Endothelial cell of umbilical vein (primary cell): ENCODE data around the gene ZRANB1. TPM values are rescaled to one million over a fixed set of nuclear protein-coding genes. Genes with fewer than 3 reads are reported as not detected.

Experiments used
- BruUV-seq: library from RNA; stranded (reverse); fragments of 400-500 nt; replicated peaks from 2 replicates; lab custom pipeline; 2021; lab: Mats Ljungman, UMichigan
- CTCF ChIA-PET: fragments of 300-600, 350-600 bp; sonication (Branson Sonifier 250); formaldehyde crosslinking; loops from one replicate; lab custom pipeline; 2021; ENCODE audit warnings: antibody characterized with exemption, inconsistent platforms; lab: Charles Lee
- POLR2A ChIA-PET: fragments of 300-600, 350-600 bp; sonication (Branson Sonifier 250); formaldehyde crosslinking; loops from one replicate; lab custom pipeline; 2021; ENCODE audit warnings: antibody characterized with exemption, inconsistent platforms; lab: Charles Lee
- DNase-seq: peaks from one replicate; pipeline ENCODE4 v3.0.0-alpha.2; 2011; ENCODE audit warnings: low read depth, low spot score
- FAIRE-seq: peaks from 2 replicates; lab custom pipeline; 2011; peaks lifted over from hg19 to GRCh38; lab: Jason Lieb, UNC
- H2AFZ ChIP-seq: 2 replicates; pipeline ENCODE4 v1.6.0; 2012; ENCODE audit warnings: low read depth, low read length, control low read depth, inconsistent platforms
- H3K27ac ChIP-seq: 2 replicates; pipeline ENCODE4 v1.5.1; 2011; ENCODE audit warnings: low read depth, mild to moderate bottlenecking, control low read depth, low read length, moderate library complexity; ENCODE audit not compliant: insufficient read depth
- H3K27me3 ChIP-seq, 2 experiments: 2 replicates each; pipeline versions ENCODE4 v1.6.0 to v1.6.1; 2011; ENCODE audit warnings: low read length in 2 of 2, mixed read lengths in 1 of 2; ENCODE audit not compliant: control insufficient read depth in 2 of 2, insufficient read depth in 2 of 2
- H3K36me3 ChIP-seq, 2 experiments: 2 replicates in 1 of 2; 3 replicates in 1 of 2; pipeline ENCODE4 v1.5.1; 2011; ENCODE audit warnings: low read length in 2 of 2, mild to moderate bottlenecking in 1 of 2, moderate library complexity in 1 of 2; ENCODE audit not compliant: control insufficient read depth in 2 of 2, insufficient read depth in 2 of 2; ENCODE audit errors: extremely low read depth in 1 of 2
- H3K4me1 ChIP-seq: 3 replicates; pipeline ENCODE4 v1.5.1; 2011; ENCODE audit warnings: mild to moderate bottlenecking, low read length; ENCODE audit not compliant: control insufficient read depth, insufficient read depth; ENCODE audit errors: extremely low read depth
- H3K4me2 ChIP-seq: 2 replicates; pipeline ENCODE4 v1.6.1; 2011; ENCODE audit warnings: low read length, control low read depth, mixed read lengths; ENCODE audit not compliant: insufficient read depth
- H3K4me3 ChIP-seq, 3 experiments: fragments of 200-600 bp in 1 of 3; sonication (generic), shearing (Covaris generic) in 1 of 3; replicated peaks in 1 of 3; 2 replicates each; pipeline ENCODE4 v1.5.1; 2011 to 2016; ENCODE audit warnings: control low read depth in 3 of 3, low read length in 3 of 3, mild to moderate bottlenecking in 2 of 3, inconsistent platforms in 1 of 3, low read depth in 1 of 3, moderate library complexity in 1 of 3; ENCODE audit not compliant: insufficient read depth in 1 of 3
- H3K79me2 ChIP-seq: 2 replicates; pipeline ENCODE4 v1.6.0; 2012; ENCODE audit warnings: low read length, inconsistent platforms; ENCODE audit not compliant: control insufficient read depth, insufficient read depth
- H3K9ac ChIP-seq: replicated peaks from 2 replicates; pipeline ENCODE3; 2011; ENCODE audit warnings: low read length, control low read depth; ENCODE audit not compliant: insufficient read depth; ENCODE audit errors: extremely low read depth
- H3K9me1 ChIP-seq: replicated peaks from 3 replicates; pipeline ENCODE4 v1.6.0; 2011; ENCODE audit warnings: mild to moderate bottlenecking, low read length; ENCODE audit not compliant: control insufficient read depth, insufficient read depth; ENCODE audit errors: extremely low read depth
- H3K9me3 ChIP-seq: replicated peaks from 2 replicates; pipeline ENCODE4 v1.5.1; 2012; ENCODE audit warnings: low read length, inconsistent platforms; ENCODE audit not compliant: control insufficient read depth, insufficient read depth
- H4K20me1 ChIP-seq: replicated peaks from 2 replicates; pipeline ENCODE3; 2011; ENCODE audit warnings: mild to moderate bottlenecking, low read length; ENCODE audit not compliant: control insufficient read depth, insufficient read depth; ENCODE audit errors: extremely low read depth
- CTCF ChIP-seq, 2 donors: IDR thresholded peaks; 1 replicate in 1 of 2; 2 replicates in 1 of 2; pipeline ENCODE4 v1.5.1; 2011; ENCODE audit warnings: low read length in 2 of 2, mild to moderate bottlenecking in 2 of 2, moderate library complexity in 2 of 2, control low read depth in 1 of 2, inconsistent platforms in 1 of 2, low read depth in 1 of 2; ENCODE audit not compliant: insufficient read depth in 1 of 2; ENCODE audit errors: extremely low read depth in 1 of 2
- EZH2 ChIP-seq: IDR thresholded peaks from 2 replicates; pipeline ENCODE4 v1.6.1; 2012; ENCODE audit warnings: borderline replicate concordance, low read depth, mild to moderate bottlenecking, moderate library complexity, low read length, inconsistent platforms; ENCODE audit not compliant: severe bottlenecking
- FOS ChIP-seq: IDR thresholded peaks from 2 replicates; pipeline ENCODE4 v1.6.1; 2011; ENCODE audit warnings: mild to moderate bottlenecking, low read length, moderate library complexity, borderline replicate concordance; ENCODE audit not compliant: insufficient read depth
- GATA2 ChIP-seq: IDR thresholded peaks from 2 replicates; pipeline ENCODE4 v1.7.0; 2011; ENCODE audit warnings: low read depth, mild to moderate bottlenecking, moderate library complexity, mixed read lengths, low read length; ENCODE audit not compliant: insufficient read length, insufficient read depth
- JUN ChIP-seq: IDR thresholded peaks from 2 replicates; pipeline ENCODE4 v1.6.1; 2011; ENCODE audit warnings: borderline replicate concordance, low read depth; ENCODE audit not compliant: insufficient read length, insufficient read depth
- MYC ChIP-seq: IDR thresholded peaks from one replicate; pipeline ENCODE4 v1.6.1; 2011; ENCODE audit warnings: mild to moderate bottlenecking, low read depth, low read length
- POLR2A ChIP-seq: IDR thresholded peaks from 2 replicates; pipeline ENCODE4 v1.6.1; 2012; ENCODE audit warnings: low read depth, mild to moderate bottlenecking, control low read depth, low read length
- POLR2AphosphoS5 ChIP-seq: IDR thresholded peaks from 2 replicates; pipeline ENCODE4 v1.6.1; 2012; ENCODE audit warnings: low read depth, mild to moderate bottlenecking, control low read depth, low read length, moderate library complexity; ENCODE audit not compliant: insufficient read depth
- dilution Hi-C: fragments of 300-500 bp; cut with MboI; formaldehyde crosslinking; loops from one replicate; pipeline ENCODE4 v1.15.0; 2019; ENCODE audit warnings: low sequenced_read_pairs; ENCODE audit not compliant: extremely low pct_ligation_motif_present
- intact Hi-C: fragments of 100-400 bp; cut with micrococcal nuclease; formaldehyde crosslinking; loops from one replicate; pipeline ENCODE4 v1.10.0; 2022
- polyA plus RNA-seq, 4 experiments: library from polyadenylated mRNA; depleted of rRNA in 3 of 4; stranded (reverse) in 3 of 4; unstranded in 1 of 4; fragments of >200 nt; gene quantifications; 2 replicates each; pipeline versions ENCODE4 v1.2.1 to v1.2.3, GENCODE V29; 2011 to 2012; ENCODE audit warnings: missing spikeins in 1 of 4
- total RNA-seq: library from RNA; stranded (reverse); gene quantifications from 2 replicates; pipeline ENCODE4 v1.2.3, GENCODE V29; 2021
- TF ChIP-seq, protein P1 (sequence below): IDR thresholded peaks from 2 replicates; pipeline ENCODE4 v1.6.1; 2011; ENCODE audit not compliant: insufficient read depth, insufficient read length

The ZRANB1 gene
- total and polyA plus RNA-seq, 2 donors (not counting 3 experiments of a cell fraction or from before 2014, with no cell fraction given), result 6.2 to 17.7 TPM

- intact Hi-C loops, result no loop called here
- ChIA-PET CTCF (interaction anchor here (1.4 kb wide), 1 partner anchor 15 kb away, joined by 6 read pairs; no protein-coding TSS in a partner anchor), POLR2A (interaction anchor here (0.6 kb wide), 1 partner anchor 22 kb away, joined by 6 read pairs; no protein-coding TSS in a partner anchor)
- TF ChIP-seq JUN (no peak), FOS (no peak), GATA2 (no peak), EZH2 (no peak), POLR2AphosphoS5 (no peak), CTCF (IDR thresholded peaks at IDR 0.05; ENCODE audit: extremely low read depth in 1 of 2, insufficient read depth in 1 of 2, low read depth in 1 of 2, low read length in 2 of 2) (no peak), MYC (no peak), POLR2A (no peak)
- TF ChIP-seq, protein P1, sequence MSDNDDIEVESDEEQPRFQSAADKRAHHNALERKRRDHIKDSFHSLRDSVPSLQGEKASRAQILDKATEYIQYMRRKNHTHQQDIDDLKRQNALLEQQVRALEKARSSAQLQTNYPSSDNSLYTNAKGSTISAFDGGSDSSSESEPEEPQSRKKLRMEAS, result no peak
- no peak overlapping the region for H3K27ac ChIP-seq
- no peaks in the 10 kb centered on the region for H4K20me1 ChIP-seq
- H3K9me3 ChIP-seq, result no peaks in the 10 kb centered on the region
- H3K36me3 ChIP-seq, result peaks cover 0 to 34% of the 10 kb centered on the region in 2 experiments
- peaks cover 47% of the 10 kb centered on the region for H3K79me2 ChIP-seq
- dilution Hi-C loops, result no loop called here
- no peak for FAIRE-seq
- no peak overlapping the region for H2AFZ ChIP-seq
- no peak overlapping the region for H3K4me2 ChIP-seq
- H3K4me1 ChIP-seq, result no peaks in the 10 kb centered on the region
- H3K9me1 ChIP-seq, result no peaks in the 10 kb centered on the region
- BruUV-seq, result no TSS peak
- H3K9ac ChIP-seq, result no peak overlapping the region
- H3K27me3 ChIP-seq, result no peaks in the 10 kb centered on the region
- no peak for DNase-seq
- H3K4me3 ChIP-seq, result no peak overlapping the region
Measured at GRCh38 chr10:125007436-125007835, 65.5 kb downstream of the ZRANB1 start.
